Measurements from ENCODE around the gene HECA.

DNA sequence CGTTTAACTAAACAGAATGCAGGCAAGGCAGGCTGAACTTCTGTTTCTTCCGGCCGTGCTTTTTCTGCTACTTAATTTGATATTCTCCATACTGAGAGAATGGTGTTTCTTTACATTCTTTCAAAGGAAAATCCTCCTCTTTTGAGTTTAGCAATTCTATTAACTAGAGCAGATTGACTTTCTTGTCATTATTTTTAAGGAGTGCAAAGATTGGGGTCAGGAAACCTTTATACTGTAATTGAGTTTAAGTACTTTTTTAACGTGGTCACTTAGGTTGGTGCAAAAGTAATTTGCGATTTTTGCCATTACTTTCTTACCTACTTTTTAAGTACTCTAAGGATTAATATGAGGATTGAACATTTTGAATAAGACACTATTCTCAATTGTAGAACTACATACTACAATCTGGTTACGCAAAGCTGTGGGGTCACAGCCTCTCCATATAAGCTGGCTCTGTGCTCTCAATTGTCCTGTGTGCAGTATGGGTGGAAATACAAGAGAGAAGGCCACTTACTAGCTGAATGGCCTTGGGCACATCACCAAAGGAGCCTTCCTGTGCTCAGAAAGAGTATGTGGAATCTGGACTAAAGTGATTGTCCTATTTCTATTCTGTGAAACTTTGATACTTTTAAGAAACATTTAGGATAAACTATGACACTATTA, 16.7 kb downstream of the HECA start:
- TF ChIP-seq CTCF (IDR thresholded peaks at IDR 0.05) (no peak), POLR2A (IDR thresholded peaks at IDR 0.05) (no peak)
